K562 (cell line): ENCODE results near the gene IL4I1. TPM values are rescaled to one million over a fixed set of nuclear protein-coding genes. Genes with fewer than 3 reads are reported as not detected.

Experiments used
- ATAC-seq: fragments of 200-7000 bp; cut with Tn5 transposase; 3 replicates; pipeline ENCODE4 v1.9.1; 2020; ENCODE audit warnings: moderate library complexity
- BruUV-seq: library from RNA; stranded (reverse); fragments of 400-500 nt; replicated peaks from 2 replicates; lab custom pipeline; 2021; lab: Mats Ljungman, UMichigan
- CTCF ChIA-PET: fragments of 300-600 bp; formaldehyde crosslinking; extraction: SDS; loops from one replicate; lab custom pipeline; 2021; ENCODE audit warnings: low intra/inter-chr PET ratio; lab: Yijun Ruan, JAX
- POLR2A ChIA-PET: fragments of 300-600, 350-650 bp; sonication (Branson Sonifier 250); formaldehyde crosslinking; extraction: SDS; loops from one replicate; lab custom pipeline; 2021; ENCODE audit warnings: antibody characterized with exemption, inconsistent platforms; lab: Yijun Ruan, JAX
- DNase-seq, 4 experiments: peaks; one replicate each; pipeline versions ENCODE4 v3.0.0 to v3.0.0-alpha.2; 2011 to 2018; ENCODE audit warnings: low spot score in 3 of 4, mixed read lengths in 3 of 4; ENCODE audit errors: extremely low read depth in 1 of 4
- FAIRE-seq: peaks from 2 replicates; lab custom pipeline; 2011; peaks lifted over from hg19 to GRCh38; lab: Jason Lieb, UNC
- H2AFZ ChIP-seq: 2 replicates; pipeline ENCODE4 v1.6.0; 2011; ENCODE audit warnings: low read depth, low read length, control low read depth, inconsistent platforms
- H3K27ac ChIP-seq: fragments of 200-600 bp; 3 replicates; pipeline ENCODE4 v1.8.0; 2011; ENCODE audit warnings: low read depth, mild to moderate bottlenecking, control low read depth, inconsistent platforms, low read length, moderate library complexity, mixed read lengths; ENCODE audit errors: extremely low read depth
- H3K27me3 ChIP-seq, 2 experiments: fragments of 300-600 bp in 1 of 2; 2 replicates in 1 of 2; 3 replicates in 1 of 2; pipeline versions ENCODE4 v1.6.0 to v1.8.0; 2011; ENCODE audit warnings: inconsistent platforms in 2 of 2, low read length in 2 of 2, mild to moderate bottlenecking in 1 of 2, mixed read lengths in 1 of 2, moderate library complexity in 1 of 2; ENCODE audit not compliant: control insufficient read depth in 2 of 2, insufficient read depth in 2 of 2
- H3K36me3 ChIP-seq: fragments of 300-600 bp; 3 replicates; pipeline ENCODE4 v1.8.0; 2011; ENCODE audit warnings: mild to moderate bottlenecking, low read length, inconsistent platforms; ENCODE audit not compliant: control insufficient read depth, insufficient read depth
- H3K4me1 ChIP-seq, 2 experiments: fragments of 200-600 bp in 1 of 2; replicated peaks in 1 of 2; 2 replicates in 1 of 2; 3 replicates in 1 of 2; pipeline versions ENCODE4 v1.5.1 to v1.8.0; 2011; ENCODE audit warnings: inconsistent platforms in 2 of 2, low read length in 2 of 2, mild to moderate bottlenecking in 1 of 2, mixed read lengths in 1 of 2, moderate library complexity in 1 of 2; ENCODE audit not compliant: control insufficient read depth in 2 of 2, insufficient read depth in 2 of 2
- H3K4me2 ChIP-seq: 2 replicates; pipeline ENCODE4 v1.6.1; 2011; ENCODE audit warnings: low read length, control low read depth, inconsistent platforms, mixed read lengths; ENCODE audit not compliant: insufficient read depth
- H3K4me3 ChIP-seq: fragments of 200-600 bp; sonication (generic), shearing (Covaris generic); 2 replicates; pipeline ENCODE4 v1.5.1; 2016; ENCODE audit warnings: control low read depth, inconsistent platforms
- H3K79me2 ChIP-seq: fragments of 200-600 bp; 3 replicates; pipeline ENCODE4 v1.8.0; 2011; ENCODE audit warnings: low read length, inconsistent platforms; ENCODE audit not compliant: control insufficient read depth, insufficient read depth
- H3K9ac ChIP-seq, 2 experiments: 2 replicates each; pipeline versions ENCODE4 v1.6.0 to v1.6.1; 2011; ENCODE audit warnings: low read depth in 2 of 2, low read length in 2 of 2, control low read depth in 1 of 2, inconsistent platforms in 1 of 2, mild to moderate bottlenecking in 1 of 2, mixed read lengths in 1 of 2; ENCODE audit not compliant: insufficient read depth in 1 of 2
- H3K9me1 ChIP-seq: one replicate; pipeline ENCODE4 v1.6.0; 2011; ENCODE audit warnings: inconsistent platforms, mild to moderate bottlenecking, low read length, moderate library complexity; ENCODE audit not compliant: control insufficient read depth, insufficient read depth
- H3K9me3 ChIP-seq: replicated peaks from 2 replicates; pipeline ENCODE4 v1.5.1; 2011; ENCODE audit warnings: low read depth, low read length, inconsistent platforms; ENCODE audit not compliant: control insufficient read depth, insufficient read depth
- H4K20me1 ChIP-seq: replicated peaks from 2 replicates; pipeline ENCODE4 v1.6.1; 2011; ENCODE audit warnings: low read length, inconsistent platforms, mixed read lengths; ENCODE audit not compliant: control insufficient read depth, insufficient read depth
- FIP1L1 ChIP-seq: fragments of 200-400 bp; formaldehyde crosslinking; IDR thresholded peaks from 2 replicates; pipeline ENCODE4 v1.6.1; 2018; ENCODE audit warnings: mild to moderate bottlenecking, low read depth, low read length; ENCODE audit not compliant: poor library complexity, severe bottlenecking
- POLR2G ChIP-seq: fragments of 200-400 bp; formaldehyde crosslinking; IDR thresholded peaks from 2 replicates; pipeline ENCODE4 v1.6.1; 2017; ENCODE audit warnings: low read depth, mild to moderate bottlenecking, antibody characterized with exemption, low read length, moderate library complexity
- ZBTB33 ChIP-seq: sonication (generic); formaldehyde crosslinking; IDR thresholded peaks from 2 replicates; pipeline ENCODE4 v1.8.1; 2023; ENCODE audit warnings: mild to moderate bottlenecking, missing genetic modification reagents
- ZKSCAN1 ChIP-seq: fragments of 150-350 bp; IDR thresholded peaks from 2 replicates; pipeline ENCODE4 v1.6.1; 2016; ENCODE audit warnings: low read depth, low read length
- WGBS: fragments of 100-300 bp; shearing (Covaris generic); methylation state at CpG from one replicate; pipeline ENCODE4 v1.1.6; 2016; ENCODE audit warnings: low coverage, mixed read lengths; ENCODE audit not compliant: insufficient coverage; ENCODE audit errors: missing lambda C conversion rate; 5-methylcytosine and 5-hydroxymethylcytosine counted together
- in situ Hi-C: fragments of 300-500 bp; cut with MboI; formaldehyde crosslinking; loops from 4 replicates; pipeline ENCODE4 v1.15.0; 2018; ENCODE audit warnings: inconsistent platforms, mixed read lengths
- intact Hi-C: fragments of 100-400 bp; cut with micrococcal nuclease; formaldehyde crosslinking; loops from 2 replicates; pipeline ENCODE4 v1.14.2; 2022
- polyA plus RNA-seq, 8 experiments: library from polyadenylated mRNA; depleted of rRNA in 4 of 8; stranded (reverse) in 5 of 8; unstranded in 3 of 8; fragments of >200 nt; fragmentation: Nextera tagmentation in 2 of 8; fragmentation: Illumina TruSeq in 1 of 8; extraction: Ambion mirVana in 2 of 8; extraction: Trizol in 1 of 8; gene quantifications; 2 replicates each; pipeline versions ENCODE4 v1.2.1 to v1.2.3, GENCODE V29; 2011 to 2014; ENCODE audit warnings: inconsistent platforms in 1 of 8, missing spikeins in 1 of 8
- total RNA-seq, 7 experiments: library from RNA; depleted of rRNA in 6 of 7; stranded (reverse); fragments of >200 nt in 6 of 7; fragmentation: Illumina TruSeq in 2 of 7; extraction: Trizol in 2 of 7; gene quantifications; 2 replicates each; pipeline versions ENCODE4 v1.2.1 to v1.2.3, GENCODE V29; 2011 to 2021; ENCODE audit warnings: low replicate concordance in 1 of 7

Gene IL4I1
- total and polyA plus RNA-seq, 9 of the 15 experiments (the other 6 are each of a cell fraction or from before 2014, with no cell fraction given), result 0.06 to 0.95 (median 0.43) TPM; not detected in 2

GRCh38 chr19:49861541-49862378 is 34.9 kb downstream of the IL4I1 start:
- CTCF ChIA-PET, result no interaction called here

More at GRCh38 chr19:49861541-49862378, 34.9 kb downstream of the IL4I1 start:
- no peak overlapping the region; a peak in 1 of 4 replicates for H3K9ac ChIP-seq
- ATAC-seq (no peak), DNase-seq (no peak), FAIRE-seq (no peak)
- H3K27ac ChIP-seq, result no peak overlapping the region
- BruUV-seq, result no TSS peak
- H2AFZ ChIP-seq, result no peak overlapping the region
- in situ Hi-C loops (no loop called here), intact Hi-C loops (no loop called here)
- H3K27me3 ChIP-seq, result no peaks in the 10 kb centered on the region
- H3K9me1 ChIP-seq, result peaks cover 4% of the 10 kb centered on the region
- TF ChIP-seq FIP1L1 (peak; percentile 33), ZKSCAN1 (no peak), POLR2G (peak; percentile 72), ZBTB33 (CRISPR knock-in tag) (peak; percentile 96)
- H3K4me2 ChIP-seq, result no peak overlapping the region
- no peak overlapping the region for H3K4me3 ChIP-seq
- 98% methylated on average over 25 of the region's 60 CpGs for WGBS
- peaks cover 20 to 81% of the 10 kb centered on the region in 2 experiments; a peak in 4 of 5 replicates for H3K4me1 ChIP-seq
- peaks cover 81% of the 10 kb centered on the region for H3K36me3 ChIP-seq
- no peaks in the 10 kb centered on the region for H3K9me3 ChIP-seq
- H3K79me2 ChIP-seq, result peaks cover 35% of the 10 kb centered on the region
- POLR2A ChIA-PET, result interaction anchor here (1.3 kb wide), 1 partner anchor 9 kb away, joined by 6 read pairs; no protein-coding TSS in a partner anchor
- peaks cover 29% of the 10 kb centered on the region; the same call in 1 of the 2 replicates for H4K20me1 ChIP-seq
